Femur (tissue), 1 donor: ENCODE data around the gene COL6A2.
"Not testable (repeated sequence)": the region's sequence is repeated elsewhere in the genome, so short reads cannot be mapped to it uniquely, and the experiment has no call there.

Experiments used
- DNase-seq: peaks from one replicate; pipeline ENCODE4 v3.0.0-alpha.2; 2017

The COL6A2 gene

DNA sequence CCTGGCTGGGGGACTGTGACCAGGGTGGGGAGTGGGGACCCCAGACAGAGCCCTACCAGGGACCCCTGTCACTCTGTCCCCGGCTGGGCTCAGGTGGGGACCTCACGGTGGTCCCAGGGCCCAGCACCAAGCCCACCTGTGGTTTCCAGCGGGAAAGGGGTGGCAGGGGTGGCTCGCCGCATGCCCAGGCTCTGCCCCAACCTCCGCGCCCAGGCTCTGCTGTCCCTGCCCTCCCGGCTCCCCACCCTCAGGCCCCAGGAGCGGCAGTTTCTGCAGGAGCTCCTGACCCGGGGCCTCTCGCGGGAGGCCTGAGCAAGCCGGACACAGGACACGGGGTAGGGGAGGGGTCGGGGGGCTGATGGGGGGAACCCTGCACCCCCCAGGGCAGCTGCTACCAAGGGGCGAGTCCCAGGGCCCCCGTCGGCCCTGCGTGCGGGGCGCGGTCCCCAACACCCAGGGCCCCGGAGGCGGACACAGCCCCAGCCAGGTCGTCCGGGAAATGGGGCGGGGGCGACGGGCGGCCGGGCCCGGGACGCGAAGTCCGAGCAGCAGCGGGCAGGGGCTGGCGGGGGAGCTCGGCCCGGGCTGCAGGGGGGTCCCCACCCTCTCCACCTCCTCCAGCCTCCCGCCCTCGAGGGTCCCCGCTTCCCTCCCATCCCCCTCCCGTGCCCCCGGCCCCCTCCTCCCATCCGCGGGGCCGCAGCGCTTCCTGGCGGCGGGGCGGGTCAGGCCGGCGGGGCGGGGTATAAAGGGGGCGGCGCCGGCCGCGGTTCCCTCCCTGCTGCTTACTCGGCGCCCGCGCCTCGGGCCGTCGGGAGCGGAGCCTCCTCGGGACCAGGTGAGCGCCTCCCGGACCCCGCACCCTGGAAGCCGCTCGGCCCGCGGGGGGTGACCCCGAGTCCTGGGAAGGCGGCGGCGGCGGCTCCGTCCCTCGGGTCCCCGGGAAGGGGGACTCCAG, at the start of gene COL6A2:
TSS of gene COL6A2 (plus strand) at position 777 of the 958 bp plus-strand sequence.
- peak; percentile 80 for DNase-seq

DNA sequence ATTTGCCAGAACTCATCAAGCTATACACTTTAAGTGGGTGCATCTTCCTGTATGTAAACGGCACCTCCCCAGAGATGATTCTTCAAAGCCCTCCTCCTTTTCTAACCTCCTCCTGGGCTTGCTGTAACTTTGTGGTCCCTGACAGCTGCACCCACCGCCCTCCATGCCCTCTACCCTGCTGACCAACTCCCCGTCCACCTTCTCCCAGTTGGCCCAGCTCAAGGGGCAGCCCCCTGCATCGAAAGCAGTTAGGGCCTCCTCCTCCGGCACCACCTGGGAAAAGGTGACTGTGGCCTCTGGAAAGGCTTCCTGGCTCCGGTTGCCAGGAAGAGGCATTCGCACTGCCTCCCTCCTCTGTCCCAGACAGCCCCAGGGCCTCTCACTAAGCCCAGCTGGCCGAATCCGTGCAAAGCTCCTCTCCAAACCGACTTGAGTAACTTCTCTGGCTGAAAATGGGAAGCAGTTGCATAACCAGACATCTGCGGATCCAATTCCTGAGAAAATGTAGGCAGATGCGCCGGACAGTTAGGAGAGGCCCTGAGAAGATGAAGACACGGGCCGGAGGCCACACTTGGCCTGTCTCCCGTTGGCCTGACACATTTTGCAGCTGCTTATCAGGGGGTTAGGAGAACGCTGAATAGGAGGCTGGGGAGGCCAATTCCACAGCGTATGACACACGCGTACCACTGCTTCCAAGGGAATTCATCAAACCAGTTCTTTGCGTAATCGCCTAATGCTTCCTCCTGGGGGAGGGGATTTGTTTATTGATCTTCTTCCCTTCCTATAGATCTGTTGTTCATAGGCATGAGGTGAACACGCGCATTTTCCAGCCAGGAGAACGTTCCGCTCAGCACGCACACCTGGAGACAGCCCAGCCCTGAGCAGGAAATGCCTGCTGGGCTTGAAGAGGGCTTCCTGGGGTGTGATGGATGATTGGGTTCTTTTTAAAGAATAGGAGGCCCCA, 48.7 kb upstream of the COL6A2 start:
- DNase-seq, result peak; percentile 95

GRCh38 chr21:46049890-46050667, 47.8 kb upstream of the COL6A2 start:
- DNase-seq, result no peak

DNA sequence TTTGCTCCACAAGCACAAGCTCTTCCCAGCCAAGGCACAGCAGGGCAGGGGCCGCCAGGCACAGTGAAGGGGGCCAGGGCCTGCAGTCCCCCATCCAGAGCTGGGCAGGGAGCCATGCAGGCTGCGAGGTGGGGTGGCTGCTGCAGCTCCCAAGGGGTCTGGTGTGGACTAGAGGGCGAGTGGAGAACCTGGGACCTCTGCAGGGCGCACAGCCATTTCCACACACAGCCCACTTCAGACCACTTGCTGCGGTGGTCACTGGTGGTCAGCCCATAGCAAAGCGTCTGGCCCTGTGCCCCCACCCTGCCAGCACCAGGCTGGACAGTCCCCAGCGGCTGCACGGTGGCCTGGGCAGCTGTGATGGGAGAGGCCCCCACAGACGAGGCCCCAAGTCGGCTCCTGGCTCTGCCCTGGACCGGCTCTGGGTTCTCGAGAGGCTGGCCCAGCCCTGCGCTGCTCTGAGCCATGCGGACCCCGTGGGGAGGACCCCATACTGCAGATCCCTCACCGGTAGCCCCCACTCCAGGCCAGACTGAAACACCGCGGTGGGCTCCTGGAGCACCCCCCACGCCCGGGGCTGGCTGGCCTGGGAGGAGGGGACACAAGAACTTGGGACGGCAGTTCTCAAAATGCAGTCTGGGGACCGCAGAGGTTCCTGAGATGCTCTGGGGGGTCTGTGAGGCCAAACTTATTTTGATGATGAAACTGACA, 47.1 kb upstream of the COL6A2 start:
- no peak for DNase-seq

DNA sequence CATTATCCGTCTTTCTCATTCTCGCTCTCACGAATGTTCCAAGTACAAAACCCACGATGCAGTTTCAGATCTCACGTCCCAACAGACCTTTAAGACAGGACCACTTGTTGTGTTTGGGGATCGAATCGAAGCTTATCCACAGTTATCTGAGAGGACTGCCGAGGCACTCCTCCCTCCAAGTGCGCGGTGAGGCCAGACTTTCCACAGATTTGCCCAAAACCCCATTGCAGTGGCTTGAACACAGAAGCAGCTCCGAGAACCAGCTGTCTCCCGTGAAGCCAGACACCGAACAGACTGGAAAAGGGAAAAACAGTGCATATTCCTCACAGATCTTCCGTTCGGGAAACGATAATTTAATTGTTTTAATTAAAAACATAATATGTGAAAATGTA, 46.5 kb upstream of the COL6A2 start:
- DNase-seq, result no peak

DNA sequence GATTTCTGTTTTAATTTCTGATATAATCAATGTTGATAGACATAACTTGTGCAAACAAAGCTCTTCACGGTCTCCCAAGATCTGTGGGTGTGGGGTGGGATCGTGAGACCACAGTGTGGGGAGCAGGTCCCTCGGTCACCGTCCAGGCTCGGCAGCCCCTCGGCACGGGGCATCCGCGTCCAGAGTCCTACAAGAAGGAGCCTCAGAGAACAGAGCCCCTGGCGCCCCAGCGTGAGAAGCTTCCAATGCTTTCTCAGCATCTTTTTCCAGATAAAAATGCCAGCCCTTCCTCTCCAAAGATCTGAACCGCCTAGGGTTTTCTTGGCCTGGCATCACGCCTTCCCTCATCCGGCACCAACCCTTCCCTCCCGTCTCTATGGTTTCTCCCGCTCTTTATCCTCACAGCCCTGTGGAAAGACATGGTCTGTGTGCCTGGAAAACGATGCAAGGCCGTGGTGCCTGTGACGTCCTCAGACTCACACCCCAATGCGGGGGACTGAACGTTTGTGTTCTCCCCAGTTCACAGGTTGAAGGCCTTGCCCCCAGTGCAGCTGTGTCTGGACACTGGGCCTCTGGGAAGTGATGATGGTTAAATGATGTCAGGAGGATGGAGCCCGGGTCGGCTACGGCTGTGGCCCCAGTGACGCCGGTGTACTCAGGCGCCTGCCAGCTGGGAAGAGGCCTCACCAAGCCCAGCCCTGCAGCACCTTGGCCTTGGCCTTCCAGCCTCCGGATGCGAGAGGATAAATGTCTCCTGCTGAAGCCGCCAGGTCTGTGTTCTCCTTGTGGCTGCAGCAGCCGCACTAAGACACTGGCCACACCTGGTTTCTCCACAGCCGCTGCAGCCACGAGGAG, 45.9 kb upstream of the COL6A2 start:
- DNase-seq, result no peak

DNA sequence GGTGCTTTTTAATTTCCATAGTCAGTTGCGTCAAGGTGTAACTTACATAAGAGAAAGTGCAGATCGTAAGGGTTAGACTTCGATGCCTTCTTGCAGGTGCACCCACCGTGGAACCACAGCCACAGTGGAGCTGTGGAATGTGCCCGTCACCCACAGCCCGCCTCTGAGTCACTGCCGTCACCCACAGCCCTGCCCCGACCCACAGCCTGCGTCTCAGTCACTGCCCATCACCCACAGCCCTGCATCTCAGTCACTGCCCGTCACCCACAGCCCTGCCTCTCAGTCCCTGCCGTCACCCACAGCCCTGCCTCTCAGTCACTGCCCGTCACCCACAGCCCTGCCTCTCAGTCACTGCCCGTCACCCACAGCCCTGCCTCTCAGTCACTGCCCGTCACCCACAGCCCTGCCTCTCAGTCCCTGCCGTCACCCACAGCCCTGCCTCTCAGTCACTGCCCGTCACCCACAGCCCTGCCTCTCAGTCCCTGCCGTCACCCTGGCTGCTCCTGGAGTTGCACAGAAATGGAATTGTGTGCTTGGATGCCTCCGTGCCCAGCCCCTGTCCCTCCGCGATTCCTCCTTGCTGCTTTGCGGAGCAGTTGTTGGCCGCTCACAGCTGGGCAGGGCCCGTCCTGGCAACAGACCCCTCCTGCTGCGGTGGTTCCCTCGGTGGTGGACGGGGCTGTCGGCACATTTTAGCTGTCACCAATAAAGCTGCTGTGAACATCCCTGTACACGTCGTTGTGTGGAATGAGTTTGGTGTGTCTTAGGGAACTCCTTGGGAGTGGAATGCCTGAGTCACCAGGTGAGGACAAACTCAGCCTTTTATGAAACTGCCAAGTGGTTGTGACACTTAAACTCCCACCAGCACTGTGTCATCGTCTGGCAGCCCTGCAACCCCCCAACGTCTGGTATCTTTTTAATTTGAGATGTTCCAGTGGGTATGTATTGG, 44.9 kb upstream of the COL6A2 start:
- DNase-seq, result peak; percentile 50

GRCh38 chr21:46054031-46054430, 43.9 kb upstream of the COL6A2 start:
- DNase-seq, result no peak

DNA sequence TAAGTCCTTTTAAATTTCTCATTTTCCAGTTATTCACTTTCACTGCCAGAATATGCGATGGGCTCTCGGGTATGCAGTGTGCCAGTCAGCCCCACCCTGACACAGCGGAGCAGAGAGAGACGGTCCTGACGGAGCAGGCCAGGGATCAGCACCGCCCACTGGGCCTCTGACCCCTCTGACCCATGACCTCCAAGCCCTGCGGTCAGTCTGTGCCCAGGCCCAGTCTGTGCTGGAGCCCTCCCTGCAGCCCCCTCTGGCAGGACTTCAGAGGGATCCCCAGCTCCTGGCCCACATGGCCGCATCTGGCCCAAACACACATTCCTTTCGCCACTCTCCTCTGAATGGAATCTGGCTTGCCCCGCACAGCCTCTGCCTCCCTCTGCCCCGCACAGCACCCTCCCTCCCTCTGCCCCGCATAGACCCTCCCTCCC, 43.4 kb upstream of the COL6A2 start:
- DNase-seq, result peak; percentile 49

DNA sequence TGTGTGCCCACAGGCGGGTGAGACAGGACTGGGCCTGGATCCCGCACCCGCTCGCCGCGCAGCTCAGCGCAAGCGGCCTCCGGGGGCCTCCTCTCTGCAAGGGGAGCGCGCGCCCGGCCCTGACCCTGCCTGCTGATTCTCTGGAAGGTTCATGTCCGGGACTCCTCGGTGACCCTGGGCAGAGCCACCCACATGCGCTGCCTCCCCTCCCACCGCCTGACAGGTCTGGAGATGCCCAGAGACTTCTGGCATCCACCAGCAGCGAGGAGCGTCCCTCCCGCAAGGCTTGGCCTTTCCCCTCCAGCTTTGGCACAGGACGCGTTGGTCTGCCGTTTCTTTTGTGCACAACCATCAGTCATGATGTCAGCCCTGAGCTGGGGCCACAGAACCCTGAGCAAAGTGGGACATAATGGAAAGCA, 42.0 kb upstream of the COL6A2 start:
- DNase-seq, result peak; percentile 41

DNA sequence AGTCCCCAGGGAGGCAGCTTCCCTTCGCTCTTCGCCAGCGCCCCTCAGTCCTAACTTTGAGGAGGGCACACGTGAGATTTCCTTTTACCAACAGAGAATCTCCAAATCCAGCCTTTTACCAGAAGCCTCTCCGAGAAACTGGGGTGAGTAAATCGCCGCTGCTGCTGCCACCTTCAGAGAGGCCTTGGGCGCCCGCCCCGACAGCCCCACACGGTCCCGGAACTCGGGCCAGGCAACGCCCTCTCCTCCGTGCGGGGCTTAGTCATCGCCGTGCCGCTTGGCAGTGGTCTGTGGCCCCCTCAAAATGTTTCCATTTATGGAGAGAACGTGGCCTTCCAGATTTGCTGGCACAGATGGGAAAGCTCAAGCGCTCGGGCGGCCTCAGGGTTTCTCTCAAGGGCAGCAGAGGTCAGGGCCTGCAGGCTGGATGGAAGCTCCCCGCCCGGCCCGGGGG, 41.4 kb upstream of the COL6A2 start:
- peak; percentile 91 for DNase-seq

DNA sequence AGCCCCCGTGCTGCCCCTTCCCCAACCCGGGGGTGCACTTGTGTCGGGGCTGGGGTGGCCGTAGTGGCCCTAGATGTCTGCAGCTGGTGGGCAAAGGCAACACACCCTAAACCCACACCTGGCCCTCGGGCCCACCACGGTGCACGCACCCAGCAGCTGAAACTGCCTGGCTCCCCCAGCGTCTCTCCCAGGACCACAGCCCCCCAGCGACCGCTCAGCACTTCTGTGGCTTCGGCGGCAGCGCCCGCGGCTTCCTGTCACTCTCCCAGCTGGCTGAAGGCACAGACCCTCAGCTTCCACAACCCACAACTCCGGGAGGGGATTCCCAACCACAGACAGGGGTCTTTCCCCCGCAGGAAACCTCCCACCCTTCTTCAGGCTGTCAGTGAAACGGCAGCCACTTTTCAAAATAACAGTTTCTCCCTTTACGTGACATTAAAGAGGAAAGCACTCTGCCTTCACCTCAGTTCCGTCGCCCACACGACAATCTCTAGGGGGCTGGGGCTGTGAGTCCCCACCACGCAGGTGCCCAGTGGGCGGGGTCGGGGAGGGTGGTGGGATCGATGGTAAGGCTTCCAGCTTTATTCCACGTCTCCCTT, 40.7 kb upstream of the COL6A2 start:
- DNase-seq, result peak; percentile 44

DNA sequence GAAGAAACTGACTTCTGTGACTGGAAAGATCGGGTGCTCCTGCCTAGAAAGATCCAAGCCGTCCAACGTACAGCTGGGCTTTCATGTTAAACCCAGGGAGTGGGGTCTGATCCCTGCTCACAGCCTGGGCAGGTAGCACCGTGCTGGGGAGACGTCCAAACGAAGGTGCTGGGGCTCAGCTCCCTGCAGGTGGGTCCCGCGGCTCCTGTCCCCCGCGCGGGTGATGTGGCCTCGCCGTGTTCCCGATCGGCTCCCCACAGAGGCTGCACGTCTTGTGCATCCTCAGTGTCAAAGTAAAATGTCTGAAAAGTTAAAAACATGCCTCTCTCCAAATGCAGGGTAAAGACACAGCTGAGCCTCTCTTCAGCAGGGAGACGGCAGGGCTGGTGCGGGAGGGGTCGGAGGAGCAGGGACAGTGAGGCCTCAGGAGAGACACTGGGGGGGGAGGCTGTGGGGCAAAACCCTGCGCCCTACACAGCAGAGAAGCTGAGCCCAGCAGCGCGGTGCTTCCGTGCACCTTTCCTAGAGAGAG, 40.1 kb upstream of the COL6A2 start:
- no peak for DNase-seq

GRCh38 chr21:46058431-46059145, 39.3 kb upstream of the COL6A2 start:
- no peak for DNase-seq

GRCh38 chr21:46059195-46059594, 38.7 kb upstream of the COL6A2 start:
- DNase-seq, result no peak

GRCh38 chr21:46059711-46060455, 38.0 kb upstream of the COL6A2 start:
- DNase-seq, result not testable (repeated sequence)

DNA sequence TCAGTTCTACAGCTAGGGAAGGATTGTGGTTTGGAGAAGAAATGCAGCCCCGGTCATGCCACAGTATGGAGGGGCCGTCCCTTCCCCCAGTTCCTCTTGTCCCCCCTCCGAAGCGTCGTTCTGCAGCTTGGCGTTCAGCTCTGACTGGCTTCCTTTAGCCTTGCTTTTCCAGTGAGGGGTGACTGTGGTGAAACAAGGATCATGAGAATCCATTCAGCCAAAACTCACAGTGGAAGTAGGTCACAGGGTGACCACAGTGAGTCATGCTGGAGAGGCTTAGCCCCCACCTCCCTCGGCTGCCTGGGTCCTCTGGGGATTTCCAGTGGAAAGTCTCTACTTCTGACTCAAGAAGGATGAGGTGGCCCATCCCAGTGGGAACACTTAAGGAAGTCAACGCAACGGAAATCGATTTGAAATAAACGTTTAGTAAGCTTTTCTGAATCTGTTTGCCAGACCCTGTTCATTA, 37.3 kb upstream of the COL6A2 start:
- DNase-seq, result peak; percentile 82
